NCI-H1436 (cell line): ENCODE results near the gene TNPO1.
"Not testable (repeated sequence)": the region's sequence is repeated elsewhere in the genome, so short reads cannot be mapped to it uniquely, and the experiment has no call there.

Experiments used
- DNase-seq: peaks from one replicate; lab custom pipeline; 2025; lab: John Stamatoyannopoulos, UW

Gene TNPO1

DNA sequence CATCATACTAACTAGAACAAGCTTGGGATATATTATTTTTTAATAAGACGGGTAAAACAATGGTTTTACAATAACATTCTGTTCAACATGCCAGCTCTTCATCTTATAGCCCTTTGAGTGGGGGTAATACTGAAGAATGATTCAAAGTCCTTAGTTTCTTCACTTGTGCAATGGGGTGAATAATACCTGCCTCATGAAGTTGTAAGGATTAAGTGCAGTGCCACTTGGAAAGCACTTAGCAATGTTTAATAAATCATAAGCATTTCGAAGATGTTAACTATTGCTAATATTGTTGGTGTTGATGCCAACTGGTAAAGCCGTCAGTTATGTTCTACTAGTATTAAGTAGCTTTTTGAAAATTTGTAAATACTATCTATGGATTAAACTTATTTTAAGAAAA lies 38.0 kb downstream of the TNPO1 start:
- DNase-seq, result no peak

DNA sequence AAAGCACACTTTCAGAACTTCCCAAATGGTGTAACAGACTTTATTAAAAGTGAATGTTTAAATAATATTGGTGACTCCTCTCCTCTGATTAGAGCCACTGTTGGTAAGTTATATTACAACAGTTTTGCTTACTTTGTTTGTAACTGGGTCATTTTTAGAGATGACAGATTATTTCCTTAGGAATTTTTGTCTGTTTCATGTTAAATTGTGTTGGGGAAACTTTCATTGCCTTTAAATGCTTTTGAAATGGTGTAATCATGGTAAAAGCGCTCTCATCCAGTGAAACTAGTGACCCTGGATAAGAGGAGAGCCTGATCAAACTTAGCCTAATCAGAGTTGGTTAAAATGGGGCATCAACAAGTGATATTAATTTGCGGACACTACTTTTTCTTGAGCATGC lies 39.4 kb downstream of the TNPO1 start:
- no peak for DNase-seq

DNA sequence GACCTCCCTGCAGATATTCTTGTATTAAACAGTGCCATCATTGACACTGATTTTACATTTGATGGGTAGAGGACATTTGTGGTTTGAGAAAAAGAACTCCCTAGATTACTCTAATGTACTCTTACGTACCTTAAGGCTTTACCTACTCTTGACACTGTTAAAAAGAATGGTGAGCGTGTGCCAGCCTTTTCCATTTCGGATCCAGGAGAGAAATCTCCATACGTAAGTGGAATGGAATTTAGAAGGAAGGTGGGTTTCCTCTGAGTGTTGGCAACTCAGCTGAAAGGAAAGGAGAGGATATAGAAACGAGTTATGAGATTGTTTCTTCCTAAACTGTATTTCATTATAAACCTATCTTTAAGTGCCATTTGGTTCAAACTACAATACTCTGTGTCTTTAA lies 40.9 kb downstream of the TNPO1 start:
- no peak for DNase-seq

DNA sequence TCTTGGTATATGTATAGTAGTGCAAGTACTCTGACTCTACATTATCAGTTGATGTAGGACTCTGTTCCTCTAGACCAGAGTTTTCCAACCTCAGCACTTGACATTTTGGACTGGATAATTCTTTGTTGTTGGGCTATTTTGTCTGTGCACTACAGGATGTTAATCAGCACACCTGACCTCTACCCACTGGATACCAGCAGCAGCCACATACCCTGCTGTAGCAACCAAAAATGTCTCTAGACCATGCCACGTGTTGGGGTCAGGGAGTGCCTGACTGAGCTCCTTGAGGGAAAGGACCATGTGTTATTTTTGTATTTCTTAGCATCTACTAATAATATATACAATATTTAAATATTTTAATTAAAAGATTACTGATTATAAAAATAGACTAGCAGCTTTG lies 42.7 kb downstream of the TNPO1 start:
- DNase-seq, result no peak

DNA sequence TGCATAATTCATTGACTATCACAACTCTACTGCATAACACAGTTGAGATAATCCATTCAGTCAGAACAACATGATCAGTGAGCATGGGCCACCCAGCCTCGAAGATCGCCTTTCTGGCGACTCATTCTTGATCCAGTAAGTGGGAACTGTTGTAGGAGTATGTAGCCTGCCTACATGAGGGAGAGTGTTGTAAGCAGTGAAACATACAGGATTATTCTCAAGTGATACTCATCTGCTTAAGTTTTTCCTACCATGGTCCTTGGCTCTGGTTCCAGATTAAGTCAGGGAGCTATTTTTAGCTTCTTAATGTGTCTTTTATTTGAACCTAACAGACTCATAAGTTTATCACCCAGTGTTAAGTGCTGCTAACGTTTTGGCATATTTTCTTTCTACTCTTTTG lies 44.0 kb downstream of the TNPO1 start:
- no peak for DNase-seq

DNA sequence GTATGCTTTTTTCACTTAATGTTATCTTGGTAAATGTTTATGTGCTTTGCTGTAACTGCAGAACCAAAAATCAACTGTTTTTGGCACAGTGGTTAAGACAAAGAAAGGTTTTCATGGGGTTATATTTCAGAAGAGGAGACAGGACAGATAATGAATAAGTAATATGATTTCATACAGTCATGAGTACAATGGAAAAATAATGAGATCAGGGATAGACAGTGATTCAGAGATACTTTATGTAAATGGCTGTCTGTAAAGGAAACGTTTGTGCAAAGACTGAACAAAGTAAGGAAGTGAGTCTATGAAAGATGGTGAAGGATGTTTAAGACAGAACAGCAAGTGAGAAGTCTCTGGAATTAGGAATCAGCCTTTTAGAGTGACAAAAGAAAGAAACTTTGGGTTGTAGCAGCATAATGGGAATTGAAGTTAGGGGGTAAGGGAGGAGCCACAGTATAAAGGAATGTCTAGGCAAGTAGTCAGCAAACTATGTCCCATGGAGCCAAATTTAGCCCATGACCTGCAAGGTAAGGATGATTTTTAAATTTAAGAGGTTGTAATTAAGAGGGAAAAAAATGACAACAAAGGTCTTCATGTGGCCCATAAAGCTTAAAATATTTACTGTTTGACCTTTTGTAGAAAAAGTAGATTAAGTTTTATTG lies 55.0 kb downstream of the TNPO1 start:
- no peak for DNase-seq

DNA sequence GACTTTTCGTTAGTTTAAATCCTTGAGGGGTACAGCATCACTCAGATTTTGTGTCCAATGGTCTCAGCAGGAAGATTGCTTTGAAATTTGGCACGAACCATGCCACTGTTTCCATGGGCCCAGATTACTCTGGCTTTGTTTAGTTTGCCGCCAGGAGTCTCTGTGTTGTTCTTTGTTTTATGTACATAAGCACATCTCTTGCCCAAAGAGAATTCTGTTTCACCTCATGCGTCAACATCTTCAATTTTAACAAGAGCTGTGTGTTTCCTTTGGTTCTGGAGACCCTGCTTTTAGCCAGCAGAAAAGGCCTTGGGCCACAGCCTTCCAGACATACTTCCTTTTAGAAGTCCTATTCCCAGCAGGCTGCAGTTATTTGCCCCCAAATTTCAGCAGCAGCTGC lies 62.4 kb downstream of the TNPO1 start:
- peak; percentile 42 for DNase-seq

DNA sequence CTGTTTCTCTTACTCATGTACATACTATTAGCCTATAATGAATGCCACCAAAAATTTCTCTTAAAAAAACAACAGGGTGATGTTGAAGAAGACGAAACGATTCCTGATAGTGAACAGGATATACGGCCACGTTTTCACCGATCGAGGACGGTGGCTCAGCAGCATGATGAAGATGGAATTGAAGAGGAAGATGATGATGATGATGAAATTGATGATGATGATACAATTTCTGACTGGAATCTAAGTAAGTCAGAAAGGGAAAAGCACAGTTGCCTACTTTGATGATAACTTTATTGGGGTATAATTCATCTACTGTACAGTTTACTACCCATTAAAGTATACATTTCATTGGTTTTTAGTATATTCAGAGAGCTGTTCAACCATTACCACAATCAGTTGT lies 66.5 kb downstream of the TNPO1 start:
- DNase-seq, result no peak

DNA sequence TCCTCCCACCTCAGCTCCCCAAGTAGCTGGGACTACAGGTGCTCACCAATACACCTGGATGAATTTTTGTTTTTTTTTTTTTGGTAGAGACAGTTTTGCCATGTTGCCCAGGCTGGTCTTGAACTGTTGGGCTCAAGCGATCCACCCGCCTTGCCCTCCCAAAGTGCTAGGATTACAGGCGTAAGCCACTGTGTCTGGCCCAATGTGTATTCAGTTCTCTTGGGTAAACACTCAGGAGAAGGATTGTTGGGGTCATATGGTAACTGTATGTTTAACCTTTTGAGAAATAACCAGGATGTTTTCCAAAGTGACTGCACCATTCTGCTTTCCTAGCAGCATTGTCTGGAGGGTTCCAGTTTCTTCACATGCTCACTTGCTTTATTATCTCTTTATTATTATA lies 67.4 kb downstream of the TNPO1 start:
- no peak for DNase-seq

DNA sequence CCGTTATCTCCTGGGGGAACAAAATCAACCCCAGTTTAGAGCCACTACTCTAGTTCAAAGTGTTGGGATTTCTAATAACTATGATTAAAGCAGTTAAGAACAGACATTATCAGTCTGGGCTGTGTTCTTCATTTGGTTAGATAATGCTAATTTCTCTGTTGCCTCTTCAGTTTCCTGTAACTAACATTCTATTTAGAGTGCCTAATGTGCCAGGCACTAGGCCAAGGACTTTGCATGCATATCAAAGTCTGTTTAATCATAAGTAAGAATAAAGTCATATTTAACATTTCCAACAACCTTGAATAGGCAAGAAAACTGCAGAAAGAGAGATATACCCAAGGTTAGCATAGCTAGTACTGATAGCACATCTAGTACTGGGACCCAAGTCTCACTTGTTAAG lies 68.4 kb downstream of the TNPO1 start:
- DNase-seq, result no peak

DNA sequence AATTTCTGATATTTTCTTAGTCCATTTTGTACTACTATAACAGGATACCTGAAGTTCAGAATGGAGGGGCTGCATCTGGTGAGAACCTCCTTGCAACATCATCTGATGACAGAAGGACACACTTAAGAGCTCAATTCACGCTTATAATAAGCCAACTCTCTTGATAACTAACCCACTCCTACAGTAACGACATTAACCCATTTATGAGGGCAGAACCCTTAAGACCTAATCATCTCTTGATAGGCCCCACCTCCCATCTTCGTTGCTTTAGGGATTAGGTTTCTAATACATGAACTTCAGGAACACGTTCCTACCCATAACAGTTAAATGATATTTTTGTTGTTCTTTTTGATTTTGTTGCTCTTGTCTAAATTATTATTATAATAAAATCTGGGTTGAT lies 69.4 kb downstream of the TNPO1 start:
- DNase-seq, result no peak

DNA sequence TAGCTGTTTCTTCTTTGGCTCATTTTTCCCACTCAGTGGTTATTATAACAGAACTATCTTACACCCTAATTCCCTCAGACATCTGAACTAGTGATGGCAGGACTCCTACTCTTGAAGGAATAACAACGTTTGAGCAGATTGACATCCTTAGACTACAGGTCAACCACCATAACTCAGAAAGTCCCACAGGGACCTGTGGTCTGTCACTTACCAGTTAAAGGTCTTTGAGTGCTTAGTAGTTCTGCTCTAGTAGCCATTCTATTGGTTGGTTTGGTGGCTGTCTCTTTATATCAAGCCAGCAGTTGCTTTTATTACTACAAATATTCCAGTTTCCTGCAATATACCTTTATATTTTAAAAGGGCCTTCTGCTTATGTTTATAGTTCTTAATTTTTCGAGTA lies 72.1 kb downstream of the TNPO1 start:
- DNase-seq, result no peak

DNA sequence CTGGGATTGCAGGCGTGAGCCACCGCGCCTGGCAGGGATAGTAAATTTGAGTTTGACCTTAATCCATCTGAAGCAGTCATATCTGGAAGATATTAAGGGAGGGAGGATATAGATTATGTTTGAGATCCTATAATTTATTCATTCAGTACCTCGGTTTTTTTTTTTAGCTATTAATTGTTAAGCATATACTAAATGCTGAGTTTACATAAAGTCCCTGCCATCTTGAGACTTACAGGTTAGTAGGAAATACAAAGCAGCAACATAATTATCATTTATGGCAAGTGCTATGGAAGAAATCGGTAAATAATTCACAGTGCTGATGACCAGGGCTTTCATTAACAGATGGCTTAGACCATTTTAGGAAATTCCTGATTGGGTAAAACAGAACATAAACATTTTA lies 72.9 kb downstream of the TNPO1 start:
- DNase-seq, result no peak

DNA sequence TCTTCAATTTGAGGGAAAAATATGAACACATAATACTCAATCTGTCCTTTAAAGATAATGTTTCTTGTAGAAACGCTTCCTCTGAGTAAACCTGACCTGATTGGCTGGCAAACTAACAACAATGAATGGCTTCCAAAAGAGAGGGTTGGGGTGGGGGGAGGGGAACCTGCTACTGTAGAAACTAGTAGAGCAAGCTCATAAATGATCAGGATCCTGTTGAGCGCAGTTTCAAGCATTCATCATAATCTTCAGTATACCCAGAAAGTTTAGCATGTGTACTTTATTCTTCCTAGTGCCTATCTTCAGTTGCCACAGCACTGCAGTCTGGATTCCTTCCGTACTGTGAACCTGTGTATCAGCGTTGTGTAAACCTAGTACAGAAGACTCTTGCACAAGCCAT lies 76.4 kb downstream of the TNPO1 start:
- no peak for DNase-seq

DNA sequence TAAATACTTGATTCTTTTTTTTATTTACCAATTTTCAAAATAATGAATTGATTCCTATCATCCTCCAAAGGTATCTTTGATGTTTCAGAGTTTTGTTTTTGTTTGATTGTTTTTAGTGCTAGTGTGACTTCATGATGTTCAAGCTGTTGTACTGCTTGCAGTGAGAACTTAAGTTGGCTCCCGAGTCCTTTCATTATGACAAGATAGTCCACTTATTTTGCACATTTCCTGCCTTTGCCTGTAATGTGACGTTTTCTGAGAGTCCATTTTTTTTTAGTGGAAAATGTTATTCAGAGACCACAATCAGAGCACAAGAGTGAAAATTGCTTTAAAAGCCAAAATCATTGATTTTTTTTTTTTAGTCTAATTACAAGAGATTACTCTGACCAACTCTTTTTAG lies 79.3 kb downstream of the TNPO1 start:
- no peak for DNase-seq

DNA sequence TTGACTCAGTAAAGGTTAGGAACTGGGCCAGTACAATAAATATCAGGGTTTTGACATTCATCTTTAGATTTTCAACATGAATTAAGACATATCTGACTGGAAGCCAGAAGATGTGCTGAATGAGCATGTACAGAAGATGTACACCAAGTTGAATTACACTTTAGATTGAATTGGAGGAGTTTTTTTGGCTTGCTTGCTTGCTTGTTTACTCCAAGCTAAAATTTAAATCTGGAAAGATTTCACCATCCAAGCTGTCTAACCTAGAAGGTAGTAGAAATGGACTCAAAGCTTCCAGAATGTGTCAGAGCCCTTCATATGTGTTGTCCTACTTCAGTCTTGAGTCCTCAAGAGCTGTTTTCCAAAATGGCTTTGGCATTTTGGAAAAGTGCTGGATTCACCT lies 90.3 kb downstream of the TNPO1 start:
- DNase-seq, result no peak

DNA sequence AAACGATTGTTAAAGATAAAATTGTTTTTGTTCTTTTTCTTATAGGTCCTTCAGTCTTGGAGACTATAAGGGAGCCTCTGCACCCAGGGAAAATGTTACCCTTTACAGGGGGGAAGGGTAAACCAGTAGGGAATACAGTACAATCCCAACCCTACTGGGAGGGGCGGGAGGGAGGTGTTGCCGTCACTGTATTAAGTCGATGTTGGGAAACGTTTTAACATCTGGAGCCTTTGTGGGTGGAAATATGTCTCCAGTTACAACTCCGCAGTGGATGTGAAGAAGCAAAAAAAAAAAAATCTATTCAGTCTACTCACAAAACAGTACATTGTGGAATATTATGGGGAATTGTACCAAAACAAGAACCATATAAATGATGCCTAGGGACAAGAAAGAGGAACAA lies 92.2 kb downstream of the TNPO1 start:
- no peak for DNase-seq

DNA sequence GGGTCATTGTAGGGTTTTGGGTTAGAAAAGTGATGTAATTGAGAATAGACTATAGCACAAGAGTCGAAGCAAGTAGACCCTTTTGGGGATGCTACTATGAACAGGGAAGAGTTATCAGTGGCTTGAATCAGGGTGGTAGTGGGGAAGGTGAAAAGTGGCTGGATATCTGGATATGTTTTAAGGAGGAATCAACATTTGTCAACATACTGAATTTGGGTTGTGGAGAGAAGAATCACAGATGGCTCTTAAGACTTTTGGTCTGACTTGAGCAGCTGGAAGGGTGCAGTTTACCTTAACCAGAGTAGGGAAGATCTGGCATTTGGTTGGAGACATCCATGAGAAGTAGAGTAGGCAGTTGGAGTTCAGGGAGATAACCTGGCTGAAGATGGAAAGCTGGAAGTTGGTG lies 100.9 kb downstream of the TNPO1 start:
- no peak for DNase-seq

DNA sequence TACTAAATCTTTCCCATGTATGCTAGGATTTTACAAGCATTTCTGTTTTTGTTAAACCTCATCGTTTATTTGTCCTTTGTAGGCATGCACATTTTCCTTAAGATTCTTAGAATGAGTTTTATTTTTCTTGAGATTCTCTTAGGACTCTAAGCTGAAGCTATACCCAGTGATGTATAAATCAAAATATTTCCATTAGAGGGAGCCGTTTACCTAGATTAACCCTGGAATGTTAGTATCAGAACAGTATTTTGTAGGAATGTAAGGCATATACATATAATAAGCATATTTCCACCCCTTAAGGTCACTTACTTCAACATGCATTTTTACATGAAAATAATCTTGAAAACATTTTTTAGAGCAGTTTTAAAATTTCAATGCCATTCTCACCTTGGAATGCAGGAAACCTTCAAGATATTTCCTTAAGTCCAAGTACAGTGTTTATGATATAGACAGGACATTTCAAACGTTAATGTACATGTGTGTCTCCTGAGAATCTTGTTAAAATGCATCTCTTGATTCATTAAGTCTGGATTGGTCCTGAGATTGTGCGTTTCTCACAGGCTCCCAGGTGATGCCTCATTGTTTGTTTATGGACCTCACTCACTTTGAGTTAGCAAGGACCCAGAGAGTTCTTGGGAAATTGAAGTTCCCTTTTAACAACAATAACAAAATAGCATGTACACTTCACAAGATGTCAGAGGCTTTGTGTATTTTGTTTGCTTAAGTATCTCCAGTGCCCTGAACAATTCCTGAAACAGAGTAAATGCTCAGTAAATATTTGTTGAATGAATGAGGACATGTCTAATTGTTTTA lies 104.4 kb downstream of the TNPO1 start:
- DNase-seq, result peak; percentile 20

DNA sequence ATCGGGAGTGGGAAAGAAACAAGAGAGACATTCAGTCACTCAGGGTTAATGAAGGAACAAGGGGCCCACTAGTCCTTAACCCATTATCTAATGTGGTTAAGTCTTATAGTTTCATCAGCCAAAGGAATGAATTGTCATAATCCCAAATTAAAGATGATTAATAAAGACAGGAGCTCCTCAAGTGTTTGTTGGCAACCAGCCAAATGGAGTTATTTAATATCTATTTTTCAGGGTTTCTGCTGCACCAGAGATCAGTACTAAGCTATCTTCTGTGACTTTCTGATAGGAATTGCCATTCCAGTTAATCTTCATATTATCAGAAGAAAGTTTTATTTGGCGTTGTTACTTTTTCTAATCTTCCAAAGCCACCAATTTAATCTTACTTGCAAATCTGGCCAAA lies 105.4 kb downstream of the TNPO1 start:
- DNase-seq, result no peak

DNA sequence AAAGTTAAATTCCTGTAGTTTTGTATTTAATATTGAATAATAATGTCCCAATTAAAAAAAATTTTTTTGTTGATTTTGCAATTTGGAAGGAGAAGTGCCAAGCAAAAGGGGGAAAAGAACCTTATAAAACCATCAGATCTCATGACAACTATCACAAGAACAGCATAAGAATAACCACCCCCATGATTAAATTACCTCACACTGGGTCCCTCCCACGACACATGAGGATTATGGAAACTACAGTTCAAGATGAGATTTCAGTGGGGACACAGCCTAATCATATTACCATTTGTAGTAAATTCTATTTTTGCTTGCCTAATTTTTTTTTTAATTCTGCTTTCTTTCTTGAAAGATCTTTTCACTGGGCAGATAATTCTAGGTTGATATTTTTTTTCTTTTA lies 106.0 kb downstream of the TNPO1 start:
- DNase-seq, result no peak

DNA sequence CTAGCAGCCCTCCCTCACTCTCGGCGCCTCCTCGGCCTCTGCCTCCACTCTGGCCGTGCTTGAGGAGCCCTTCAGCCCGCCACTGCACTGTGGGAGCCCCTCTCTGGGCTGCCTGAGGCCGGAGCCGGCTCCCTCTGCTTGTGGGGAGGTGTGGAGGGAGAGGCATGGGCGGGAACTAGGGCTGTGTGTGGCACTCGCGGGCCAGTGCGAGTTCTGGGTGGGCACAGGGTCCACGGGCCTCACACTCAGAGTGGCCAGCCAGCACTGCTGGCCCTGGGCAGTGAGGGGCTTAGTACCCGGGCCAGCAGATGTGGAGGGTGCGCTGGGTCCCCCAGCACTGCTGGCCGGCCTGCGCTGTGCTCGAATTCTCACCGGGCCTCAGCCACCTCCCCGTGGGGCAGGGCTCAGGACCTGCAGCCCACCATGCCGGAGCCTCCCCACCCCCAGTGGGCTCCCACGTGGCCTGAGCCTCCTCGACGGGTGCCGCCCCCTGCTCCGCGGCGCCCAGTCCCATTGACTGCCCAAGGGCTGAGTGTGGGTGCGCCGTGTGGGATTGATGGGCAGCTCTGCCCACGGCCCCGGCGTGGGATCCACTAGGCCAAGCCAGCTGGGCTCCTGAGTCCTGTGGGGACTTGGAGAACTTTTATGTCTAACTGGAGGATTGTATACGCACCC lies 109.0 kb downstream of the TNPO1 start:
- no peak for DNase-seq

DNA sequence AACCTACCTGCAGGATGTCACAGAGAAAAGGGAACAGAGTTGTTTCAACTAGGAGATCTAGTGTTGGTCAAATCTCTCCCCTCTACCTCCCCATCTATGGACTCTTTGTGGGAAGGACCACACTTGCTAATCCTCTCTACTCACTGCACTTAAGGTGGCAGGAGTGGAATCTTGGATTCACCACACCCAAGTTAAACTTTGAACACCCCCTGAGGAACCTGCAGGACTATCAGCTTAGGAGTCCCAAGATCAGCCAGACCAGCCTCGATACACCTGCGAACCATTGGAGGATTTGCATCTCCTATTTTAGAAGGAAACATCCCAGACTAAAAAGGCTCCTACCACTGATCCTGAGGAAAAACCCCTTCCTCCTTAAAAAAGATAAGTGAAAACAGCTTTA lies 116.2 kb downstream of the TNPO1 start:
- DNase-seq, result not testable (repeated sequence)
